Dedifferentiated amniotic fluid mesenchymal stem cell (primary cell): ENCODE results near the gene CORO1C.
A peak's percentile ranks its signal among the peaks of the same experiment; 100 is the strongest.
"Not testable (repeated sequence)": the region's sequence is repeated elsewhere in the genome, so short reads cannot be mapped to it uniquely, and the experiment has no call there.

Source experiments
- DNase-seq: peaks from one replicate; pipeline ENCODE4 v3.0.0-alpha.2; 2016; ENCODE audit errors: extremely low spot score

Gene CORO1C

DNA sequence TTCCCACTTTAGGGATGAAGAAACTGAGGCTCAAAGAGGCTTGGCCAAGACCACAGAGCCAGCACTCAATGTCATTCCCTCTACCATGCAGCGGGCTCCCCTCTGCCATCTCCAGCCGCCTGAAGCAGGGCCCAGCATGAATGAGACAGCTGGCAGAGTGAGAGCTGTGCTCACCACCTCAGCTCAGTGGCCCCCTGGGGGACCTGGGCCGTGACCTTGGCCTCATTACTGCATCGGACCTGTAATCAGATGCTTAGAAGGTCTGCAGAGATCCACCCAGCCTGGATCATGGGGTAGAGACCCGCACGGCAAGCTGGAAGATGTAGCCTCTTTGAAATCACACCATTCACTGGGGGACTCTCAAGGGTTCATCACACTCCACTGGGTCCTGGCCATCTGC is 22.7 kb upstream of the CORO1C start:
- no peak for DNase-seq

DNA sequence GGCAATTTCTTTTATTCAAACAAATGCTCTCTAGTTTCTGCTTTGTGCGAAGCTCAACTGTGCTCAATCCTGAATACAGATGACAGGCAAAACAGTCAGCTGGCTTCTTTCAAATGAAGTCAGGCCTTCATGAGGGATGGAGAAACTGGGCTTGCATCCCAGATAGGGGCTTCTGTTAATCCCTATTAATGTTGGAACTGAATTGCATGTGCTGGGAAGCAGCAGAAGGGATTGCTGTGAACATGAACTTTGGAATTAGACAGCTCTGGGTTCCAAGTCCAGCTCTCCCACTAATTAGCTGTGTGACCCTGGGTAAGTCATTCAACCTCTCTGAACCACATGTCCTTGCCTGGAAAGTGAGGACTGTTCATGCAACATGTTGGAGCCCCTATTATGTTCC is 21.1 kb upstream of the CORO1C start:
- DNase-seq = no peak

DNA sequence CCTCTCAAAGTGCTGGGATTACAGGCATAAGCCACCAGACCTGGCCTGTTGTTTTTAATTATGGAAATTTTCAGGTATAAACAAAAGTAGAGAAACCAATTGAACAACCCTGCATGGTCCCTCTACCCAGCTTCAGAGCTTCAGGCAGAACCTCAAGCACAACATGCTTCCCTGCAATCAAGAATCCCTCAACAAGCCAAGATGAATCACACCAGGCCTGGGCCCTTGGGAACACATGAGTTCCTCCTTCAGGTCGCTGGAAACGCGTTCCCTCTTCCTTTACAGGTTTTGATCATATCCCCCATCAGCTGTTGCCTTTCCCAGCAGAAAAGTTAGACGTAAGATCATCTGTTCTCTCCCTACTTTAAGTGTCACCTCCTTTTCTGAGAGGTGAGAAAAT is 20.5 kb upstream of the CORO1C start:
- DNase-seq = no peak

DNA sequence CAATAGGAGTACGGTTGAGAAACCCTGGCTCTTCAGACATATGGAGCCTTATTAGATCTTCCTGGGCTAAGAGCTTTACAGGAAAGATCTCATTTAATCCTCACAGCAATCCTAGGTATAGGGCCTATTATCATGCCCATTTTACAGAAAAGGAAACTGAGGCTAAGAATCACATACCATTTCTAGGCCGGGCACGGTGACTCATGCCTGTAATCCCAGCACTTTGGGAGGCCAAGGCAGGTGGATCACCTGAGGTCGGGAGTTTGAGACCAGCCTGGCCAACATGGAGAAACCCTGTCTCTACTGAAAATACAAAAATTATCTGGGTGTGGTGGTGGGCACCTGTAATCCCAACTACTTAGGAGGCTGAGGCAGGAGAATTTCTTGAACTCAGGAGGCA is 19.7 kb upstream of the CORO1C start:
- DNase-seq = not testable (repeated sequence)

DNA sequence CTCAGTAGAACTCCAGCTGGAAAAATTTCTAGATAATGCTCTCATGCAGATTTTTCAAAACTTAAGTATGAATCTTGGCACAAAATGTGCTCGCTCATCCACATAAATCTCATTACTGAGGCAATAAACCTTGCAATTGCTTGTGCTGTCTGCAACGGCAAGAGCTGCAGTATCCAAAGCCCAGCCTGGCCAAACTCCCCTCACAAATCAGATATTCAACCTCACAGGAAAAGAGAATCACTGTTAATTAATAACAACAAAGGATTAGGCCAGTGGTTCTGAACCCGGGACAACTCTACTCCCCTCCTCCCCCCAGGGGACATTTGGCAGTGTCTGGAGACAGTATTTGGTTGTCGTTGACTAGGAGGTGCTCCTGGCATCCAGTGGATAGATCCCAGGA is 19.2 kb upstream of the CORO1C start:
- no peak for DNase-seq

DNA sequence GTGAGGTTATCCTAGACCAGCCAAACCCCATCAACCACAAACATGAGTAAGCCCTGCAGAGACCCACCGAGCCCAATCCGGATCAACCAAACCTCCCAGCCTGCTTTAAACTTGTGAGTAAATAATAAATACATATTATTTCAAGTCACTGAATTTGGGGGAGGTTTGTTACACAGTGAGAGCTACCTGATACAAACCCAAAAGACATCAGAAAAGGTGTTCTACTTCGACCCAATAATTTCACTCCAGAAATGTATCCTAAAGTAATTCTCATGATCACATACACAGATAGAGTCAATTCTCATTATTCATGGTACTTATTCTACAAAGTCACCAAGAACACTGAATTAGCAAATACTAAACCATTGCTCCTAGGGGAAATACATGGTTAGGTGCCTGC is 16.2 kb upstream of the CORO1C start:
- no peak for DNase-seq

DNA sequence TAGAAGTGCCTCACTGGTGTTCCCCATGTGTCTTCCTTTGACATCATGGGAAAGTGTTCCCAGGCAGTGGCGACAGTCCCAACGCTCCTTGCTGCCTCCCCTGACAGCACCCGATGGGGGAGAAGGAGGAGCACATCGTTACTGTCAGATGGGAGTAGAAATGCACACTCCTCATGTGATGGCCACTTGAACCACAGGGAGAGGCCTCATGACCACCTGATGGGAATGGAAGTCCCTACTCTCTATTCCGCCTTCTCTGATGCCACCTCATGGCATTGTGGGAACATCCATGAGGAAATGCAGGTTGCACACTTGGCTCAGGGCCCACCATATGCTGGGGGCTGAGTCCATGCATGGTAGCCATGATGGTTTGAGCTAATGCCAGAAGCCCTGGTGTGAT is 14.3 kb upstream of the CORO1C start:
- no peak for DNase-seq

DNA sequence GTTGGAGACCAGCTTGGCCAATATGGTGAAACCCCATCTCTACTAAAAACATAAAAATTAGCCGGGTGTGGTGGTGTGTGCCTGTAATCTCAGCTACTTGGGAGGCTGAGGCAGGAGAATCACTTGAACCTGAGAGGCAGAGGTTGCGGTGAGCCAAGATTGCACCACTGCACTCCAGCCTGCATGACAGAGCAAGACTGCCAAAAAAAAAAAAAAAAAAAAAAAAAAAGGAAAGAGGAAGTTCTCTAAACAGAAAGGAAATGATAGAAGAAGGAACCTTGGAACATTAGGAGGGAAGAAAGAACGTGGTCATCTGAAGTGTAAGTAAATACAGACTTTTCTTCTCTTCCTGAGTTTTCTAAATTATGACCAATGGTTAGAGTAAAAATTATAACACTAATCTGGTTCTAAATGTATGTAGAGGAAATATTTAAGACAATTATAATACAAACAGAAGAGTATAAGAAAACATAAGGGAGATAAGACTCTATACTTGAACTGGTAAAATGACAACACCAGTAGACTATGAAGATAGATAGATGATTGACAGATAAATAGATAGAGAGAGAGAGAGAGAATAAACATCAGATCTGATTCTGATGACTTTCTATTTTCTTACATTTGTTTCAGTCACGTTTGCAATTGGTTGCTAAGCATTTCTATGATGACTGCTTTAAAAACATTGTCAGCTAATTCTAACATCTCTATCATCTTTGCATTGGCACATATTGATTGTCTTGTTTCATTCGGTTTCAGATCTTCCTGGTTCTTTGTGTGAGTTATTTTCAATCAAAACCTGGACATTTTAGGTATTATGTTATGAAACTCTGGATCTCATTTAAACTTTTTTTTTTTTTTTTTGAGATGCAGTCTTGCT is 12.9 kb upstream of the CORO1C start:
- no peak for DNase-seq

DNA sequence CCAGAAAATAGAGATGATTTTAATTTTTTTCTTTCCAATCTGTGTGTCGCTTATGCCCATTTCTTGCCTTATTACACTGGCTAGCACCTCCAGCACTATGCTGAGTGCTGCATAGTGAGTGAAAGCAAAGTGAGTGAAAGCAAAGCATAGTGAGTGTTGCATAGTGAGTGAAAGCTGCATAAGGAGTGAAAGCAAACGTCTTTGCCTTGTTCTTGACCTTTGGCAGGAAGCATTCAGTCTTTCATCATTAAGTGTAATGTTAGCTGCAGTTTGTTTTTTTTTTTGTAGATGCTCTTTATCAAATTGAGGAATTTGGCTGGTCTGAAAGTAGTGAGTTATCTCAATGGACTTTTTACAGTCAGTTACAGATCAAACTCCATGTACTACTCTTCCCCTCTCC is 6.9 kb upstream of the CORO1C start:
- DNase-seq = no peak

DNA sequence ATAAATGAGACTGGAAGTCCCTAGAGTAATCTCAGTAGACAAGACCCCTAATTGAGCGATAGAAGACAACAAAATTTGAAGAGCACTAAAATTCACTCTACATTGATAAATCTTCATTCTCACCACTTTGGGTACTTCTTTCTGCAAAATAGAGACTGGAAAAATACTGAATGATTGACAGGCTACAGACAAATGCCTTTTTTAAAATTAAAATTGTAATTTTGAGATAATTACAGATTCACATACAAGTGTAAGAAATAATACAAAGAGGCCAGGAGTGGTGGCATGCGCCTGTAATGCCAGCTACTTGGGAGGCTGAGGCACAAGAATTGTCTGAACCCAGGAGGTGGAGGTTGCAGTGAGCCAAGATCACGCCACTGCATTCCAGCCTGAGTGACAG is 4.5 kb upstream of the CORO1C start:
- DNase-seq = no peak

DNA sequence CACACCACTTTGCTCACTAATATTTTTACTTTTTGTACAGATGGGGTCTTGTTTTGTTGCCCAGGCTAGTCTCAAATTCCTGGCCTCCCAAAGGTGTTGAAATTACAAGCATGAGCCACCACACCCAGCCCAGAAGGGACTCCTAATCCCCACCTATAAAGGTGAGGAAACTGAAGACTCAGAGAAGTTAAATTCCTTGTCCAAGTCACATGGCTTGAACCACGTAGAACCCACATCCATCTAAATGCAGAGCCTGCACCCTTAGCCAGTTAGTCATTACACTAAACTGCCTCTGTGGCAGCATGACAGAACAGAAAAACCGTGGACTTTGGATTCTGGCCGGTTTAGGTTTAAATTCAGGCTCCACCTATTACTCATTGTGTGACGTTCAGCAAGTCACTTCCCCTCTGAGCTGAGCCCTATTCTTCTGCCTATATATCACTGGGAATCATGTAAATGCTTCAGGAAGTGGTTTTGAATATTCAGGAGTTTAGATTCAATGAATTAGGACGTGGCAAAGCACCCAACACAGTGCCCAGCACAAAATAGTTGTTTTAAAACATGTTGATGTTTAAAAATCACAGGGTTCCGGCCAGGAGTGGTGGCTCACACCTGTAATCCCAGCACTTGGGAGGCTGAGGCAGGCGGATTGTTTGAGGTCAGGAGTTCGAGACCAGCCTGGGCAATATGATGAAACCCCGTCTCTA is 3.0 kb upstream of the CORO1C start:
- DNase-seq = peak; percentile 83

DNA sequence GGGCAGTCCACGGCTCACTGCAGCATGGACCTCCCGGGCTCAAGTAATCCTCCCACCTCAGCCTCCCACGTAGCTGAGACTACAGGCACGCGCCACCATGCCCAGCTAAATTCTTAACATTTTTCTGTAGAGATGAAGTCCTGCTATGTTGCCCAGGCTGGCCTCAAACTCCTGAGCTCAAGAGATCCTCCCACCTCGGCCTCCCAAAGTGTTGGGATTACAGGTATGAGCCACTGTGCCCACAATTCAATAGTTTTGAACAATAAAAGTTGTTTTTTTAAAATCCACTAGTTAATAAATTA is 1.9 kb upstream of the CORO1C start:
- not testable (repeated sequence) for DNase-seq

DNA sequence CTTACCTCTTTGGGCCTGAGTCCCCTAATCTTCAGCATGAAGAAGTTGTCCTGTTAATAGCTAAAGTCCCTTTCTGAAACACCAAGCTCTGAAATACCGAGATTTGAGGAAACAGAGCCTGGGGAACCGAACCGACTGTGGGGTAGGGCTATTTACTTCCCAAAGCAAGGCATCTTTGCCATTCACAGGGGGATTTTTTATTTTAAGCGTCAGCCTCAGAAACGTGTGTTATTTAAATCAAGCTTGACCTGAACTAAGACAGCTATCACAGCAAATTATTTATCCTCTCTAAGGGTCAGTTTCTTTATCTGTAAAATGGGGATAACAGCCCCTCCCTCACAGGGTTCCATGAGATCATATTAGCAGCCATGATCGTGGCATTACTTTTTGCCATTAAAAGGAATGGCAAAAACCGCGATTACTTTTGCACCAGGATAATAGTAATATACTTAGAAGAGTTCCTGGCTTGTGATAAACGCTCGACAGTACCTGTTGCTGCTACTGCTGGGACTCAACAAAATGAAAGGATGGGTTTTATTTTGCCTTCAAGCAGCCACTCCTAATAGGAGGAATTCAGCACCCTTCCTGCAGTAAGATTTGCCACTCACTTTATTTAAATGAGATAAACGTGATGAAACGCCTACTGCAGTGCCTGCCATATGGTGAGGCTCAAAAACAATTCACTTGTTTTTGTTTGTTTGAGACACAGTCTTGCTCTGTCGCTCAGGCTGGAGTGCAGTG is 1.3 kb upstream of the CORO1C start:
- no peak for DNase-seq

DNA sequence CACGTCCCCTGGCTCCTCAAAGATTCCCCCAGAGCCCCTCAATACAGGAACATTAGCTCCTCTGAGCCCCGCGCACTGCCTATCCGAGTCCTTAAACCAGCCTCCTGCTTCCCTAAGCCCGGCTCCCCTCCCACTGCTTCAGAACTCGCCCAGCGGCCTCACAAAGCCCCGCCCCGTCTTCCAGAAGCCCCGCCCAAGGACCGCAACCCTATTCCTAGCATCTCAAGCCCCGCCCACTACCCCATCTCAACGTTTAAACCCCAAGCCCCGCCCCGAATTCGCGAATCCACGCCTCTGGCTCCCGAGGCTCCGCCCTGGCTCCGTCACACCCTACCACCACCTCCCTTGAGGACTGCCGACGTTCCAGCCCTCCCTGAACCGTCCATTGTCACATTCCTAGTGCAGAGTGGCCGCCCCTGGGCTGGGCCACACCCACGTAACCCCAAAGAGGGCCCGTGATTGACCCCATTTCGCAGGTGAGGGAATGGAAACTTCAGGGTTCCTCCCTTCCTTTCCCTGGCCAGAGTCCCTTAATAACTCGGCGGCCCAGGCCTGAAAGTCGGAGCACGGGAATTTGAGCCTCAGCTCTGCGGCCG is 646 bp upstream of the CORO1C start:
- peak; percentile 97 for DNase-seq

DNA sequence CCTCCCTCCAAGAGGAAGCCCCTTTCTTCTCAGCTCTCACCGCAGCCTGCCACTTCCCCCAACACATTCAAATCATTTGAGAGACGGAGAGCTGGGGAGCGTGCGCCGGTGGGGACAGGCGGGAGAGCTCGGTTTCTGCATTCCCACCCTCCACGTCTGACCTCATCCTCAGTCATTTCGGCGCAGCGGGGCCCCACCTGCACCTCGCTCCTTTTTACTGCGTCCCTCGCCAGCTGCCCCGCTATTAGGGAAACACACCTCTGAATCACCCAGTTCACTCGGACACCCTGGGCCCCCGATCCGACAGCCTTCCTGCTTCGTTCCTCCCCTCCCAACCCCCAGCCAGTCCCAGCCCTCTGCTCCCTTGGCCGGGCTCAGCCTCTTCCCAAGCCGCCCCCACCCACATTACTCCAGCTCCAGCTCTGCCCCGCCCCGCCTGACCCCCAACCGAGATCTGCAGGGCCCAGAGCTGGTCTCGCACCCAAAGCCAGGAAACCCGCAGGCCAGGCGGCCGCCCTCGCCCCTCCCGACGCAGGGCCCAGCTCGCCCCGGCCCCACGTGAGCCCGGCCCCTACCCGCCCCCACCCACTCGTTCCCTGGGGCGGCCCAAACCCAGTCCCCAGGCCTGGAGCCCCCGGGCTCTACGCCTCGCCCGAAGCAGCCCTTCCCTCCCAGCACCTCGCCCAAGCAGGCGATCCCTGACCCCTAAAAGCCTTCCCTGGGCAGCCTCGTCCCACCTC is 783 bp downstream of the CORO1C start:
- DNase-seq = peak; percentile 29

DNA sequence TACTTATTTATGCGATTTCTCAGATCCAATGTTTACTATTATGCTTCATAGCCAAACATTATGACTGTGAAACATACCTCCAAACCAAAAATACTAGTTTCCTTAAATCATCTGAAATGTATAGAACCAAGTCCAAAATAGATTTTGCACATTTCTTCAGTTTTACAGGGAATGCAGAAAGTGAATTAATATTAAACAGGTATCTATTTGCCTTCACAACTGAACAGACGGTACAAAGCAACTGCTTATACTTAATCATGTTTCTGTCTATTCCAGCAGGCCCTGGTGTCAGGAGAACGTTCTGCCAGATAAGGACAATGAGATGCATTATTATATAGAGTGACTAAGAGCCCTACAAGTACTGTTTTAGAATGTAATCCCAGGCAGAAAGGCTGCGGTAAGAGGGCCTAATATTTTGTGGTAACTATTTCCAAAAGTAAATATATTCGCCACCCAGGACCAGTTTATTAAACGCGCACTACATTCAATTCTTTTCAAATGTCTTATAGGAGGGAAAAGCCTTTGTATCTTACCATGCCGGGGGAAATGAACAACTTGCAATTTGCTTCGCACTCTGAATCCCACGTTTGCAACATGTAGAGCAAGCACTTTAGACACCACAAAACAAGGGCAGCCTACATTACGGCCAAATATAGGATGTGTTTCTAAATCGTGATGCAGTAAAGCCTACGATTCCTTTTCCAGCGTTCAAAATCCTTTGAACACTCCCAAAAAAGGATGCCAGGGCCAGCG is 1.5 kb downstream of the CORO1C start:
- no peak for DNase-seq

DNA sequence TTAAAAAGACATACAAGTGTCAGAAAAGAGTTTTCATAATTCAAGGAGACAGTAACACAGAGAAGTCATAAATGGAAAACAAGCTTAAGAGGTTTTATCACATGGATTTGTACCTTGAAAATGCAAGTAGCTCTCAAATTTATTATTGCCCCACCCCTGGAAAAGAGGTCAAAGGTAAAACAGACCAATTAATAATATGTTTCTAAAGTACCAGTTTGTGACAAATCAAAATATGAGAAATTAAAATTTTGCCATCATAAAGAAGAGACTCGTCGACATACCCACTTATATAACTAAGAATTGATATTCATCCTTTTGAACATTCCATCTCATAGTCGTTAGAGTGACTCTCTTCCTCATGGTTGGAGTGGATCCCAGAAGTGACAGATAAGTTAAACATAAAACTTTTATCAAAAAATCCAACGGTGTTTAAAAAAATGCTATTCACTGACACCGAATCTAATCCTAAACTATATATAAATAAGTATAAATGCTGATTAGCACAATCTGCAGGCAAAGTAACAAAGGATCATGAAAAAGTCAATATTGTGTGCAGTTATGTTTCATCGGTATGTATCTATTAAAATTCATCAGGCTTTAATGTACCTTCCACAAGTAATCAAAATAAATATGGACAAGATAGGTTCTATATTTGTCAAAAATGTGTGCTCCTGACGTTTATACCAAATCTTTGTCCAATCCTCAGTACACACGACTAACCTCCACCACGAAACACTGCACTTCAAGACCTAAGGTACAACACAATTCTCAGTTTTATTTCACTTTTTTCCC is 2.3 kb downstream of the CORO1C start:
- no peak for DNase-seq

DNA sequence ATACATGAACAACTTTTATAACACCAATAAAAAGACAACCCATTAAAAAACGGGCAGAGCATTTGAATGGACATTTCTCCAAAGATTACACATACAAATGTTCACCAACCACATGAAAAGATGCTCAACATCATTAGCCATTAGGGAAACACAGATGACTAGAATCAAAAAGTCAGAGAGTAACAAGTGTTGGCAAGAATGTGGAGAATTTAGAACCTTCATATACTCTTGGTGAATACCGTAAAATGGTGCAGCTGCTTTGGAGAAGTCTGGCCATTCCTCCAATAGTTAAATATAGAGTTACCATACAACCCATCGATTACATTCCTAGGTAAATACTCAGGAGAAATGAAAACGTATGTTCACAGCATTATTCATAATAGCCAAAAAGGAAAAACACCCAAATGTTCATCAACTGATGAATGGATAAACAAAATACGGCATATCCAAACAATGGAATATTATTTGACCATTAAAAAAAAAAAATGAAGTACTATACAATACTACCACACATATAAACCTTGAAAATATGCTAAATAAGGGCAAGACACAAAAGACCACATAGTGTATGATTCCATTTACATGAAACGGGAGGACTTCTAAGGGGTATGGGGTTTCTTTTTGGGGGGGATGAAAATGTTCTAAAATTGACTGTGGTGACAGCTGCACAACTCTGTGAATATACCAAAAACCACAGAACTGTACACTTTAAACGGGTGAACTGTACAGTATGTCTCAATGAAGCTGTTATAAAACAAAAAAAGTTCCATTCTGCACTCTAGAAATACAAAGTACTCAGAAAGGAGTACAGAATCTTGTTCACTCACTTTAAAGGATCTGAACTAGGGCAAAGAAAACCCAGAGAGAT is 3.2 kb downstream of the CORO1C start:
- no peak for DNase-seq

DNA sequence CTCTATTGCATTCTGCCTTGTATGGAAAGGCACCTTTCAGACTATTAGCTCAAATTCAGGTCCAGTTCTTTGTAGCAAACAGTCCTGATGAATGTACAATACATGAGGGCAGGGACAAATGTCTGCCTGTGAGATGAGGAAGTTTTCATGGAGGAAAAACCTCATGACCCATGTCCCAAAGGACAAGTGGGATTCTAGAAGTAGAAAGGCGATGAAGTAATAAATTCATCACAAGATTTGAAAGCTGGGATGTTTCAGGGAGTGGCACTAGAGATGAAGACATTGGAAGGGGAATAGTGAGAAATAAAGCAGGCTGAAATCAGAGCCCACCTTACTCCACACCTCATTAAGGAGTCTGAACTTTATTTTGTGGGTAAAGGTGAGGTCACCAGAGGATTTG is 4.2 kb downstream of the CORO1C start:
- DNase-seq = no peak

DNA sequence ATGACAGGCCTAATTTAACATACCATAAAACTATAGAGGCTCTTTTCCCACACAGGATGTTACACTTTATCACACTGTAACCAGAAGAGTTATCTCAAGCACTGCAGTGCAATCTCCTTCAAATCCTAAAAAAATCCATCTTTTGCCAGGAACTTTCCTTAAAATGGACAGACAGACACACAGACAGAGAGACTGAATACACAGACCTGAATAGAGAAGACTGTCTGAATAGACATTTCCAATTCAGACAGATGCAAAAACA is 6.5 kb downstream of the CORO1C start:
- no peak for DNase-seq
